Caco-2 (cell line): ENCODE data around the gene FTSJ1. TPM values are rescaled to one million over a fixed set of nuclear protein-coding genes. Genes with fewer than 3 reads are reported as not detected.
"Not testable (repeated sequence)": the region's sequence is repeated elsewhere in the genome, so short reads cannot be mapped to it uniquely, and the experiment has no call there.

ENCODE experiments used
- BruUV-seq: library from RNA; stranded (reverse); fragments of 400-500 nt; replicated peaks from 2 replicates; lab custom pipeline; 2021; lab: Mats Ljungman, UMichigan
- CTCF ChIA-PET: fragments of 300-600 bp; sonication (Branson Sonifier 250); formaldehyde crosslinking; loops from one replicate; lab custom pipeline; 2022; ENCODE audit warnings: antibody characterized with exemption; lab: Charles Lee
- POLR2A ChIA-PET: fragments of 300-600 bp; sonication (Branson Sonifier 250); formaldehyde crosslinking; loops from one replicate; lab custom pipeline; 2022; ENCODE audit warnings: antibody characterized with exemption; lab: Charles Lee
- DNase-seq, 2 experiments: peaks; one replicate each; pipeline versions ENCODE4 v3.0.0 to v3.0.0-alpha.2; 2020 to 2022
- H3K27me3 ChIP-seq: replicated peaks from 2 replicates; pipeline ENCODE4 v1.6.0; 2011; ENCODE audit warnings: low read length; ENCODE audit not compliant: control insufficient read depth, insufficient read depth
- H3K36me3 ChIP-seq: 2 replicates; pipeline ENCODE4 v1.5.1; 2011; ENCODE audit warnings: low read length; ENCODE audit not compliant: control insufficient read depth, insufficient read depth
- H3K4me1 ChIP-seq: fragments of 250-450 bp; sonication (Bioruptor Pico); 2 replicates; pipeline ENCODE4 v1.5.1; 2020; ENCODE audit warnings: mild to moderate bottlenecking
- H3K4me3 ChIP-seq: 2 replicates; pipeline ENCODE4 v1.5.1; 2011; ENCODE audit warnings: low read depth, mild to moderate bottlenecking, control low read depth, low read length
- H3K9me3 ChIP-seq: fragments of 250-450 bp; sonication (Bioruptor Pico); 2 replicates; pipeline ENCODE4 v1.5.1; 2020; ENCODE audit warnings: mild to moderate bottlenecking, moderate library complexity
- H3K27ac Mint-ChIP-seq: one replicate; pipeline ENCODE4 v1.8.0; 2022; ENCODE audit warnings: mixed read lengths; ENCODE audit not compliant: unreplicated experiment
- H3K27me3 Mint-ChIP-seq: one replicate; pipeline ENCODE4 v1.8.0; 2022; ENCODE audit warnings: mixed read lengths; ENCODE audit not compliant: insufficient read depth, unreplicated experiment
- H3K36me3 Mint-ChIP-seq: one replicate; pipeline ENCODE4 v1.8.0; 2022; ENCODE audit warnings: mild to moderate bottlenecking, mixed read lengths; ENCODE audit not compliant: insufficient read depth, unreplicated experiment
- H3K4me1 Mint-ChIP-seq: one replicate; pipeline ENCODE4 v1.8.0; 2022; ENCODE audit warnings: low read depth, mixed read lengths; ENCODE audit not compliant: unreplicated experiment
- H3K4me3 Mint-ChIP-seq: one replicate; pipeline ENCODE4 v1.8.0; 2022; ENCODE audit warnings: mild to moderate bottlenecking, moderate library complexity, mixed read lengths; ENCODE audit not compliant: unreplicated experiment
- H3K9me3 Mint-ChIP-seq: one replicate; pipeline ENCODE4 v1.8.0; 2022; ENCODE audit warnings: mixed read lengths; ENCODE audit not compliant: unreplicated experiment
- intact Hi-C: fragments of 100-400 bp; cut with micrococcal nuclease; formaldehyde crosslinking; loops from one replicate; pipeline ENCODE4 v1.10.0; 2022; ENCODE audit not compliant: unreplicated experiment
- total RNA-seq: library from RNA; stranded (reverse); gene quantifications from 2 replicates; pipeline ENCODE4 v1.2.3, GENCODE V29; 2022
- TF ChIP-seq, protein P1 (sequence below), 2 experiments: fragments of 200-600 bp in 1 of 2; IDR thresholded peaks; 1 replicate in 1 of 2; 2 replicates in 1 of 2; pipeline versions ENCODE4 v1.5.1 to v1.8.0; 2011 to 2022; ENCODE audit warnings: antibody characterized with exemption in 1 of 2, control low read depth in 1 of 2, inconsistent platforms in 1 of 2, low read depth in 1 of 2, low read length in 1 of 2, mild to moderate bottlenecking in 1 of 2, moderate library complexity in 1 of 2; ENCODE audit not compliant: insufficient read depth in 1 of 2, severe bottlenecking in 1 of 2, unreplicated experiment in 1 of 2

The FTSJ1 gene
- total RNA-seq, 1 experiment from 2014 or later, result 41.1 TPM

DNA sequence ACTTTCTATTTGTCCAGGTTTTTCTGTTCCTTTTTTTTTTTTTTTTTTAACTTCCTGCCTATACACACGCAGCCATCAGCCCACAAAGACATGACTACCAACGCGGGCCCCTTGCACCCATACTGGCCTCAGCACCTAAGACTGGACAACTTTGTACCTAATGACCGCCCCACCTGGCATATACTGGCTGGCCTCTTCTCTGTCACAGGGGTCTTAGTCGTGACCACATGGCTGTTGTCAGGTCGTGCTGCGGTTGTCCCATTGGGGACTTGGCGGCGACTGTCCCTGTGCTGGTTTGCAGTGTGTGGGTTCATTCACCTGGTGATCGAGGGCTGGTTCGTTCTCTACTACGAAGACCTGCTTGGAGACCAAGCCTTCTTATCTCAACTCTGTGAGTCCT lies 47.7 kb downstream of the FTSJ1 start:
- TF ChIP-seq, protein P1, sequence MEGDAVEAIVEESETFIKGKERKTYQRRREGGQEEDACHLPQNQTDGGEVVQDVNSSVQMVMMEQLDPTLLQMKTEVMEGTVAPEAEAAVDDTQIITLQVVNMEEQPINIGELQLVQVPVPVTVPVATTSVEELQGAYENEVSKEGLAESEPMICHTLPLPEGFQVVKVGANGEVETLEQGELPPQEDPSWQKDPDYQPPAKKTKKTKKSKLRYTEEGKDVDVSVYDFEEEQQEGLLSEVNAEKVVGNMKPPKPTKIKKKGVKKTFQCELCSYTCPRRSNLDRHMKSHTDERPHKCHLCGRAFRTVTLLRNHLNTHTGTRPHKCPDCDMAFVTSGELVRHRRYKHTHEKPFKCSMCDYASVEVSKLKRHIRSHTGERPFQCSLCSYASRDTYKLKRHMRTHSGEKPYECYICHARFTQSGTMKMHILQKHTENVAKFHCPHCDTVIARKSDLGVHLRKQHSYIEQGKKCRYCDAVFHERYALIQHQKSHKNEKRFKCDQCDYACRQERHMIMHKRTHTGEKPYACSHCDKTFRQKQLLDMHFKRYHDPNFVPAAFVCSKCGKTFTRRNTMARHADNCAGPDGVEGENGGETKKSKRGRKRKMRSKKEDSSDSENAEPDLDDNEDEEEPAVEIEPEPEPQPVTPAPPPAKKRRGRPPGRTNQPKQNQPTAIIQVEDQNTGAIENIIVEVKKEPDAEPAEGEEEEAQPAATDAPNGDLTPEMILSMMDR (IDR thresholded peaks at IDR 0.05; ENCODE audit: insufficient read depth in 1 of 2, low read depth in 1 of 2, low read length in 1 of 2, severe bottlenecking in 1 of 2, unreplicated experiment in 1 of 2), result no peak
- no peak for DNase-seq
- TSS peak; percentile 25 for BruUV-seq
- Mint-ChIP-seq H3K4me1 (peaks cover 8% of the 10 kb centered on the region), H3K9me3 (no peaks in the 10 kb centered on the region), H3K4me3 (peak overlapping the region; percentile 58), H3K27ac (no peak overlapping the region), H3K36me3 (peaks cover 31% of the 10 kb centered on the region), H3K27me3 (no peaks in the 10 kb centered on the region)
- ChIA-PET CTCF (no interaction called here), POLR2A (no interaction called here)
- no peaks in the 10 kb centered on the region for H3K4me1 ChIP-seq
- intact Hi-C loops, result no loop called here
- H3K9me3 ChIP-seq, result no peaks in the 10 kb centered on the region
- H3K27me3 ChIP-seq, result no peaks in the 10 kb centered on the region
- H3K4me3 ChIP-seq, result no peak overlapping the region
- H3K36me3 ChIP-seq, result peaks cover 1% of the 10 kb centered on the region; the same call in 1 of the 2 replicates

DNA sequence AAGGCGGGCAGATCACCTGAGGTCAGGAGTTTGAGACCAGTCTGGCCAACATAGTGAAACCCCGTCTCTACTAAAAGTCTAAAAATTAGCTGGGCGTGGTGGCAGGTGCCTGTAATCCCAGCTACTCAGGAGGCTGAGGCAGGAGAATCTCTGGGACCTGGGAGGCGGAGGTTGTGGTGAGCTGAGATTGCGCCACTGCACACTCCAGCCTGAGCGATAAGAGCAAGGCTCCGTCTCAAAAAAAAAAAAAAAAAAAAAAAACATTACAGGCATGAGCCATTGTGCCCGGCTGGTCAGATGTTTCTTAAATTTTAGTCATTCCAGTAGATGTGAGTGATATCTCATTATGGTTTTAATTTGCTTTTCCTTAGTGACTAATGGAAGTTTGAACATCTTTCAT lies 49.9 kb downstream of the FTSJ1 start:
- H3K36me3 ChIP-seq, H3K4me1 Mint-ChIP-seq, H3K9me3 Mint-ChIP-seq, H3K27me3 Mint-ChIP-seq, BruUV-seq, H3K4me3 Mint-ChIP-seq, H3K27me3 ChIP-seq, intact Hi-C loops, DNase-seq, H3K4me1 ChIP-seq, H3K4me3 ChIP-seq, CTCF ChIA-PET, H3K9me3 ChIP-seq, POLR2A ChIA-PET, H3K27ac Mint-ChIP-seq: not testable (repeated sequence)
- peaks cover 33% of the 10 kb centered on the region for H3K36me3 Mint-ChIP-seq

DNA sequence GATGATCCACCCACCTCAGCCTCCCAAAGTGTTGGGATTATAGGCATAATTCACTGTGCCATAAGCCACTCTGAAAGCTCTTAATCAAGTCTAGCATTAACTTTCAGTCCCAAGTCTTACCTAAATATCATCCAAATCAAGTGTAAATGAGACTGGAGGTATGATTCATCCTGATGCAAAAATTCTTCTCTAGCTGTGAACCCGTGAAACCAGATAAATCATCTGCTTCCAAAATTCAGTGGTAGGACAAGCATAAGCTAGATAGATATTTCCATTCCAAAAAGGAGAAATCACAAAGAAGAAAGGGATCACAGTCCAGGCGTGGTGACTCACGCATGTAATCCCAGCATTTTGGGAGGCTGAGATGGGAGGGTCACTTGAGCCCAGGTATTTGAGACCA lies 54.7 kb downstream of the FTSJ1 start:
- intact Hi-C loops, result no loop called here
- no peaks in the 10 kb centered on the region for H3K27me3 Mint-ChIP-seq
- no peak for DNase-seq
- Histone ChIP-seq H3K4me3 (no peak overlapping the region), H3K9me3 (no peaks in the 10 kb centered on the region), H3K4me1 (0 out of 2 replicates have a peak, but pooled peaks cover 5% of the 10 kb centered on the region), H3K27me3 (no peaks in the 10 kb centered on the region), H3K36me3 (peaks cover 1% of the 10 kb centered on the region; the same call in 1 of the 2 replicates)
- no peaks in the 10 kb centered on the region for H3K9me3 Mint-ChIP-seq
- peaks cover 31% of the 10 kb centered on the region for H3K36me3 Mint-ChIP-seq
- TF ChIP-seq, protein P1 (IDR thresholded peaks at IDR 0.05; ENCODE audit: insufficient read depth in 1 of 2, low read depth in 1 of 2, low read length in 1 of 2, severe bottlenecking in 1 of 2, unreplicated experiment in 1 of 2), result no peak
- no peak overlapping the region for H3K27ac Mint-ChIP-seq
- no TSS peak for BruUV-seq
- ChIA-PET POLR2A (no interaction called here), CTCF (no interaction called here)
- no peak overlapping the region for H3K4me3 Mint-ChIP-seq
- H3K4me1 Mint-ChIP-seq, result peaks cover 10% of the 10 kb centered on the region
